ENCODE data around the gene RPL35.
"Not testable (repeated sequence)": the region's sequence is repeated elsewhere in the genome, so short reads cannot be mapped to it uniquely, and the experiment has no call there.

The RPL35 gene

GRCh38 chr9:124852121-124852828, 9.5 kb downstream of the RPL35 start:
- no peak for DNase-seq (ENCODE audit: low spot score)

DNA sequence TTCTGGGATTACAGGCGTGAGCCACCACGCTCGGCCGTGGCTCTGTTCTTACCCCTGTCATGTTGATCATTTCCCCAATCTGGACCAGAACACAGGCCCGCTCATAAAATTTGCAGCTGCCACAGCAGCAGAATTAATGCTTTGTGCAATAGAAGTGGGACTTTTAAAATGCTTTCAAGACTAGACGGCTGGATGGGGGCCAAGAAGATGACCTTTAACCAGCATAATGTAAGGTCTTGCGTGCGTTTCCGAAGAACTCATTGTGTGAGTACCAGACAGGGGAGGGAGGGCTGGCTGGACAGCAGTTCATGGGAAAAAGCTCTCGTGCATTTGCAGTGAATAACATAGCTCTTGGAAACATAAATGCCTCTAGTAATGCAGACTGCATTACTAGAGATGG, 12.0 kb downstream of the RPL35 start:
- no peak for DNase-seq (ENCODE audit: low spot score)

GRCh38 chr9:124846969-124847368, 14.8 kb downstream of the RPL35 start:
- DNase-seq (ENCODE audit: low spot score) = no peak

- not testable (repeated sequence) for DNase-seq (ENCODE audit: low spot score)
Observed at GRCh38 chr9:124846467-124846866, 15.3 kb downstream of the RPL35 start.

- no peak for DNase-seq (ENCODE audit: low spot score)
Observed at GRCh38 chr9:124844291-124844690, 17.5 kb downstream of the RPL35 start.

DNA sequence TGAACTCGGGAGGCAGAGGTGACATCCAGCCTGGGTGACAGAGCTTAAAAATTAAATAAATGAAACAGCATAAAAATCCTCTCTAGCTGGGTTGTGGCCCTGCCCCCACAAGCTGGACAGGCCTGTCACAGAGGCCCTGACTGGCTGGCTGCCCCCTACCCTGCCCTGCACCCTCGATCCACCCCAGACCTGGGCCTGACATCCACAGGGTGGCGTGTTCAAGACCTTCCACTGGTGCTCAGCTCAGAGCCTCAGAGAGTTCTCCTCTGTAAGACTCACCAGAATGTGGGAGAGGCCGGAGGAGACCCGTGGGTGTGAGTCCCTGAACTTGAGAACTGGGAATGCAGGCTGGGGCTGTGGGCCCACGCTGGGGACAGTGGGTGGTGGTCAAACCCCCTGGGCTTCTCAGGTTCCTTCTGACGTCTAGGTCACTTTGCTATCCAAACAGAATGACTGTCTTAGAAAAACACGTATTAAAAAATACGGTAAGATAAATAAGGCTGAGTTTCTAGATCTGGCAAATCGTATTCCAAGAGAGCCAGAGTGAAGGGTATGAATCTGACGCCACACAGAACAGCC, 18.2 kb downstream of the RPL35 start:
- no peak for DNase-seq (ENCODE audit: low spot score)

DNA sequence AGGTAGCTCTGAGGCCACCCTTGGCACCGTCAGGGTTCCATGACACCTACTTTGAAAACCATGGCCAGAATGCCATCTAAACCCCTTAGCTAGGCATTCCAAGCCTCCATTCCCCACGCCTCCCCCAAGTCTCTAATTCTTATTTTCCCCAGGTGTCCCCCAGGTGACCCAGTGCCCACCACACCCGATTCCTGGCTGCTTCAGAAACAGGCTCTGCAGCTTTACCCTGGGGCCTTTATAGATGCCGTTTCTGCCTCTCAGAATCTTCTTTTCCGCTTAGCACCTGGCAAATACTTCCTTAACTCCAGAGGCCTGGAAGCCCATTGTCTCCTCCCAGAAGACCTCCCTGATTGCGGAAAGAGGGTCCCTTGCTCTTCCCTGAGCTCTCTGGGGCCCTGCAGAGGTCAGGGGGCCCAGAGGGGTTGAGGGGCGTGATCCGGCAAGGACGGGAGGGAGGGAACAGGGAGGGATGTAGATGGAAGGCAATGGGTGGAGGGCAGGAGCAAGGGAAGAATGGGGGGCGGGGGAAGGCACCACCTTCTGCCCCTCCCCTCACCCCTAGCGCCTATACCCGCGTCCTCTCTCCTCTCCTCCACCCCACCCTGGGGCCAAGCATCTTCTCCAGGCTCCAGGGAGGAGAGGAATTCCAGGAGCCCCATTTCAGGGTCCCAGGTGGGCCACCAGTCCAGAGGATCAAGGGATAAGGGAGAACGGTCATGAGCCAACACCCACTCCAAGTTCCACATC, 20.5 kb downstream of the RPL35 start:
- DNase-seq (ENCODE audit: low spot score) = no peak

DNA sequence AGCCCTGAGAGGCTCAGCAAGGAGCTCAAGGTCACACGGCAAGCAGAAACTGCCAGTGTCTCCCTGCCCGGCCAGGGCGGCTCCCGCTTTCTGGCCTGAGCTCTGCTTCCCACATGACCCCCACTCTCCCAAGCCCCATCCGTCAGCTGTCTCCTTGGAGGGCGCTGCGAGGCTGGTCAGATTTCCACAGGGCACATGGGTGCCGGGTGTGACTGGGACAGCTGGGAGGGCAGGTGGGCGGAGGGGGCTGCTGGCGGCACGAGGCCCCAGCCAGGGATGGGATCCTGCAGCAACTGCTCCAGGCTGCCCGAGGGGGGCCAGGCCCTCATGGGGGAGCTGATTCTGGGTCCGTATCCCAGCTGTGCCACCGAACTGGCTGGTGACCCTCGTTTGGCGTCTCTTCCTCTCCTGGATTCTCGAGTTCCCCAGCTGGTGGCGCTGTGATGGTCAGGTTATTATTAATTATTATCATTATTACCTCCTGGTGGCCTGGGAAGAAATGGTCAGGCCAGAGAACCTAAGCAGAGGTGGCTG, 21.4 kb downstream of the RPL35 start:
- no peak for DNase-seq (ENCODE audit: low spot score)

- no peak for DNase-seq (ENCODE audit: low spot score)
Observed at GRCh38 chr9:124839612-124840299, 22.0 kb downstream of the RPL35 start.

DNA sequence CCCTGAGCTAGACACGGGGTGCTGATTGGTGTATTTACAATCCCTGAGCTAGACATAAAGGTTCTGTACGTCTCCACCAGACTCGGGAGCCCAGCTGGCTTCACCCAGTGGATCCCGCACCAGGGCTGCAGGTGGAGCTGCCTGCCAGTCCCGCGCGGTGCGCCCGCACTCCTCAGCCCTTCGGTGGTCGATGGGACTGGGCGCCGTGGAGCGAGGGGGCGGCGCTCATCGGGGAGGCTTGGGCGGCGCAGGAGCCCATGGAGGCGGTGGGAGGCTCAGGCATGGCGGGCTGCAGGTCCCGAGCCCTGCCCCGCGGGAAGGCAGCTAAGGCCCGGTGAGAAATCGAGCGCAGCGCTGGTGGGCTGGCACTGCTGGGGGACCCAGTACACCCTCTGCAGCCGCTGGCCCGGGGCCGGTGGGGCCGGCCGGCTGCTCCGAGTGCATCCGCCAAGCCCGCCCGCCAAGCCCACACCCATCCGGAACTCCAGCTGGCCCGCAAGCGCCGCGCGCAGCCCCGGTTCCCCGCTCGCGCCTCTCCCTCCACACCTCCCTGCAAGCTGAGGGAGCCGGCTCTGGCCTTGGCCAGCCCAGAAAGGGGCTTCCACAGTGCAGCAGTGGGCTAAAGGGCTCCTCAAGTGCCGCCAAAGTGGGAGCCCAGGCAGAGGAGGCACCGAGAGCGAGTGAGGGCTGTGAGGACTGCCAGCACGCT, 23.0 kb downstream of the RPL35 start:
- not testable (repeated sequence) for DNase-seq (ENCODE audit: low spot score)

DNA sequence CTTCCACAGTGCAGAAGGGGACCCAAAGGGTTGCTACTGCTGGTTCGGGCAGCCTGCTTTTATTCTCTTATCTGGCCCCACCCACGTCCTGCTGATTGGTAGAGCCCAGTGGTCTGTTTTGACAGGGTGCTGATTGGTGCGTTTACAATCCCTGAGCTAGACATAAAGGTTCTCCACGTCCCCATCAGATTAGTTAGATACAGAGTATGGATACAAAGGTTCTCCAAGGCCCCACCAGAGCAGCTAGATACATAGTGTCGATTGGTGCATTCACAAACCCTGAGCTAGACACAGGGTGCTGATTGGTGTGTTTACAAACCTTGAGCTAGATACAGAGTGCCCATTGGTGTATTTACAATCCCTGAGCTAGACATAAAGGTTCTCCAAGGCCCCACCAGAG, 23.6 kb downstream of the RPL35 start:
- DNase-seq (ENCODE audit: low spot score) = not testable (repeated sequence)

GRCh38 chr9:124835026-124835557, 26.7 kb downstream of the RPL35 start:
- DNase-seq (ENCODE audit: low spot score) = peak; percentile 63

DNA sequence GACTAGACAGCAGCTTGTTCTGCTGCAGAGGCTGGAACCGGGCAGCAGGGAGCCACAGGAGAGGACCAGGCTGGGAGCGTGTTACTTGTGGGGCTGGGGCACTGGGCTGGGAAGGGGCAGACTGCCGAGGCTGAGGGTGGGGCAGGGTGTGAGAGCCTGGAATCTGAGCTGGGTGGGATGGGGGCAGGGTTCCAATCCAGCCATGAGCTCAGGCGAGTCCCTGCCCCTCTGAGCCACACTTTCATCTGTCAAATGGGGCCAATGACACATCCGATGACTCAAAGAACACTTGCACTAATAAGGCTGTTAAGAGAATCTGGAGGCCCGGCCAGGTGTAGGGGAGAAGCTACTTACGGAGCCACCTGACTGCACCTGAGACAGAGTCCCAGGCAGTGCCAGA, 27.2 kb downstream of the RPL35 start:
- DNase-seq (ENCODE audit: low spot score) = peak; percentile 71

DNA sequence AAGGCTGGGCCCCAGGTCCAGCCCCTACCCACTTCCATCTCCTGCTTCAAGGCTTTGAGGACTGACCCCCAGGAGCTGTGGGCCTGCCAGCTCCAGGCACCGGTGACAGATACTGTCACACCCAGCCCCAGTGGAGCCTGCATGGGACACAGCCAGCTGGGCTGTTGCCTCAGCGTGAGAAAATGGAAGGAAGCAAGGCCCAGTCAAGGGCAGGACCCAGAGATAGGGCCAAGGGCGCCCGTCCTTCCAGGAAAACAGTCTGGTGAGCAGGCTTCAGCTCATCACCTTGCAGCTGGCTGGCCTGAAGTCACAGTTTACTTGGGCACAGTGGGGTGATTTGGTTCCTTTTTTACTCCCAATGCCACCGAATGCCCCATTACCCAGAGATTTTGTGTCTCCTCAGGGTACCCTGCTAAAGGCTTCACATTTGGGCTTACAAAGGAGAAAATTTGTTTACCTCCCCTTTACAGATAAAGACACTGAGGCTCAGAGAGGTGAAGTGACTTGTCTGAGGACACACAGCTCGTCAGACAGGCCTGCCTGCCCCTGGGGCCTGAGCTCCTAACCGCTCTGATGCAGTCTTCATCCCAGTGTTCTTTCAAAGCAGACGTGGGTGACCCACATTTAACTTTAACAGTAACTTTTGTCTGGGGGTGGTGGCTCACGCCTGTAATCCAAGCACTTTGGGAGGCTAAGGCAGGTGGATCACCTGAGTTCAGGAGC, 30.0 kb downstream of the RPL35 start:
- no peak for DNase-seq (ENCODE audit: low spot score)

DNA sequence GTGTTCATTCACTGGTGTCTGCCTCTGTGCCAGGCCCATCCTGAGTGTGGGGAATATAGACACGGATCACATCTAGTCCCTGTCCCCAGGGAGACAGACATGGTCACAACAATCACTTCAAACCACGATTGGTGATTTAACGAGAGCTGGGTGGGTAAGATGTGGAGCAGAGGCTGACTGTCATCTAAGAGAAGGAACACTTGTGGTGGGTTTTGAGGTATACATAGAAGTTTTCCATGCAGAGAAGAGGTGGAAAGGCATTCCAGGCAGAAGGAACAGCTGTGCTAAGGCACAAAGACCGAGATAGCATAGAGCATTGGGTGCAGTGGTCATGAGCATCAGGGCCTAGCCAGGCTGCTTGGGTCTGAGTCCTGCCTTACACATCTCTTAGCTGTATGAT, 31.2 kb downstream of the RPL35 start:
- no peak for DNase-seq (ENCODE audit: low spot score)

GRCh38 chr9:124829334-124829669, 32.5 kb downstream of the RPL35 start:
- no peak for DNase-seq (ENCODE audit: low spot score)

DNA sequence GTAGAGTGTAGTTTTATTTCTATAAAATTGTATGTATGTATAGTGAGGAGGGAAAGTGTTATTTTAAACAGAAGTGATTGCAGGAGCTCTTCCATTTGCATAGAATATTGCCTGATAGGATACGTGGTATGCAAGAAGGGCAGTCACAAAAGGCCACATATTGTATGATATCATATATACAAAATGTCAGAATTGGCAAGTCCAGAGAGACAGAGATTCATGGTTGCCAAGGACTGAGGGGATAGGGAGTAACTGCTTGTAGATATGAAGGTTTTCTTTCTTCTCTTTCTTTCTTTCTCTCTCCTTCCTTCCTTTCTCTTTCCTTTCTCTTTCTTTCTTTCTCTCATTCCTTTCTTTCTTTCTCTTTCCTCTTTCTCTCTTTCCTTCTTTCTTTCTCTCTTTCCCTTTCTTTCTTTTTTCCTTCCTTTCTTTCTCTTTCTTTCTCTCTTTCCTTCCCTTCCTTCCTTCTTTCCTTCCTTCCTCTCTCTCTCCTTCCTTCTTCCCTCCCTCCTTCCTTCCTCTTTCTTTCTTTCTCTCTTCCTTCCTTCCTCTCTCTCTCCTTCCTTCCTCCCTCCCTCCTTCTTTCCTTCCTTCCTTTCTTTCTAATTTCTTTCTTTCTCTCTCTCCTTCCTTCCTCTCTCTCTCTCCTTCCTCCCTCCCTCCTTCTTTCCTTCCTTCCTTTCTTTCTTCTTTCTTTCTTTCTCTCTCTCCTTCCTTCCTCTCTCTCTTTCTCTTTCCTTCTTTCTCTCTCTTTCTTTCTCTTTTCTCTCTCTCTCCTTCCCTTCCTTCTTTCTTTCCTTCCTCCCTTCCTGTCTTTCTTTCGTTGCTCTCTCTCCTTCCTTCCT, 33.0 kb downstream of the RPL35 start:
- peak; percentile 14 for DNase-seq (ENCODE audit: low spot score)

DNA sequence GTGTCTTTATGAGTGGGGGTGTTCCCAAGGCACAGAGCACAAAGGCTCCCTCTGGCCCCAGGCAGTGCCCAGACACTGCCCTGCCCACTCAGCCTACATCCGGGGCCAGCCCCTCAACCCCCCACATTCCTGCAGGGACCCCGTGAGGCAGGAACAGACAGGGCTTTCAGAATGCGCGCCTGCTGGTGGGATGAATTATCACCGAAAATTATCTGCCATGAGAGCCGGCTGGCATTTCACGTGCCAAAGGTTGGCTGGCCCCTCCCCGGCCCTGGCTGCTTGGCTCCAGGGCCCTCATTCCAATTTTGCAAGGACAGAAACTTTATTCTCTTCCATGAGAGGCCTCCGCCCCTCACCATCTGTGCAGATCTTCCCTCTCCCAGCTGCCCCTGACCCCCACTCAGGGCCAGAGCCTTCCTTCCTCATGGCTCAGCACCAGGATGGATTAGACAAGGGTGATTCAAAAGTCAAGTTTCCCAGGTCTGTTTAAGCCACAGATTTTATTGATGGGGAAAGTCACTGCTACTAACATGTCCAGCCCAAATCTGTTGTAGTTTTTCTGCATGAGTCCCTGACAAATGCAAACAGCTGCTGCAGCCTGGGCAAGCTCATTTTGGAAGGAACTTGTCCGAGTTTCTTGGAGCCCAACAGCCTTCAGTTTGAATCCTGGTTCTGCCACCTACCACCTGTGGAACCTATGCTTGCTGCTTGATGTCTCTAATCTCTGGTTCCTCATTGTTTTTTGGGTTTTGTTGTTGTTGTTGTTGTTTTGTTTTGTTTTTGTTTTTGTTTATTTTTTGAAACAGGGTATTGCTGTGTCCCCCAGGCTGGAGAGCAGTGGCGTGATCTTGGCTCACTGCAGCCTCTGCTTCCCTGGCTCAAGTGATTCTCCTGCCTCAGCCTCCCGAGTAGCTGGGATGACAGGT, 40.8 kb downstream of the RPL35 start:
- no peak for DNase-seq (ENCODE audit: low spot score)
